Vagina (tissue), 2 donors: ENCODE results near the gene SPINT4. TPM values are rescaled to one million over a fixed set of nuclear protein-coding genes. Genes with fewer than 3 reads are reported as not detected.

ENCODE experiments used
- DNase-seq, 2 donors: peaks; one replicate each; pipeline ENCODE4 v3.0.0-alpha.2; 2017; ENCODE audit errors: extremely low spot score in 2 of 2
- H3K27ac ChIP-seq: fragments of 200-600 bp; sonication (generic); one replicate; pipeline ENCODE4 v1.5.1; 2019
- H3K27me3 ChIP-seq: fragments of 200-600 bp; sonication (generic); one replicate; pipeline ENCODE4 v1.5.1; 2019
- H3K36me3 ChIP-seq, 2 donors: fragments of 200-600 bp; sonication (generic); one replicate each; pipeline ENCODE4 v1.5.1; 2017 to 2019
- H3K4me1 ChIP-seq: fragments of 200-600 bp; sonication (generic); one replicate; pipeline ENCODE4 v1.5.1; 2019
- H3K4me3 ChIP-seq, 2 donors: fragments of 200-600 bp; sonication (generic); 1 replicate in 1 of 2; 2 replicates in 1 of 2; pipeline ENCODE4 v1.5.1; 2016 to 2019
- H3K9me3 ChIP-seq: fragments of 200-600 bp; sonication (generic); one replicate; pipeline ENCODE4 v1.5.1; 2019
- CTCF ChIP-seq, 3 experiments: fragments of 450-650 bp in 2 of 3; fragments of 200-600 bp in 1 of 3; sonication (generic) in 1 of 3; IDR thresholded peaks; one replicate each; pipeline ENCODE4 v1.5.1; 2017 to 2019; ENCODE audit warnings: antibody characterized with exemption in 3 of 3, mild to moderate bottlenecking in 2 of 3, moderate library complexity in 2 of 3
- POLR2A ChIP-seq, 2 donors: fragments of 450-650 bp; IDR thresholded peaks; one replicate each; pipeline ENCODE4 v1.6.1; 2017; ENCODE audit warnings: antibody characterized with exemption in 2 of 2, mild to moderate bottlenecking in 2 of 2, moderate library complexity in 2 of 2
- POLR2AphosphoS5 ChIP-seq, 2 donors: sonication (generic); formaldehyde crosslinking; IDR thresholded peaks; one replicate each; pipeline ENCODE4 v1.9.0; 2017; ENCODE audit warnings: antibody characterized with exemption in 2 of 2, mild to moderate bottlenecking in 2 of 2, low read depth in 1 of 2; ENCODE audit not compliant: insufficient read depth in 1 of 2
- intact Hi-C: fragments of 100-400 bp; cut with DNase I; formaldehyde crosslinking; loops from one replicate; pipeline ENCODE4 v1.15.1; 2023
- total RNA-seq: library from RNA; depleted of rRNA; stranded (reverse); fragments of >200 nt; gene quantifications from one replicate; pipeline ENCODE4 v1.2.3, GENCODE V29; 2016

The SPINT4 gene
- total RNA-seq, 1 donor from 2014 or later = not detected

GRCh38 chr20:45765307-45765875 is 43.2 kb downstream of the SPINT4 start:
- H3K4me3 ChIP-seq = no peak overlapping the region
- H3K9me3 ChIP-seq = no peaks in the 10 kb centered on the region
- no peaks in the 10 kb centered on the region for H3K36me3 ChIP-seq
- no peaks in the 10 kb centered on the region for H3K27me3 ChIP-seq
- TF ChIP-seq POLR2AphosphoS5 (IDR thresholded peaks at IDR 0.05; ENCODE audit: insufficient read depth in 1 of 2, low read depth in 1 of 2) = no peak
- TF ChIP-seq POLR2A (IDR thresholded peaks at IDR 0.05) = no peak
- no peak for TF ChIP-seq CTCF (IDR thresholded peaks at IDR 0.05)
- intact Hi-C loops = no loop called here
- H3K27ac ChIP-seq = no peak overlapping the region
- no peak for DNase-seq
- no peaks in the 10 kb centered on the region for H3K4me1 ChIP-seq

GRCh38 chr20:45765980-45766379 is 43.8 kb downstream of the SPINT4 start:
- Histone ChIP-seq H3K9me3 (no peaks in the 10 kb centered on the region), H3K36me3 (no peaks in the 10 kb centered on the region), H3K27ac (no peak overlapping the region), H3K27me3 (no peaks in the 10 kb centered on the region), H3K4me1 (peaks cover 1% of the 10 kb centered on the region), H3K4me3 (no peak overlapping the region)
- no peak for TF ChIP-seq POLR2A (IDR thresholded peaks at IDR 0.05)
- no peak for TF ChIP-seq CTCF (IDR thresholded peaks at IDR 0.05)
- TF ChIP-seq POLR2AphosphoS5 (IDR thresholded peaks at IDR 0.05; ENCODE audit: insufficient read depth in 1 of 2, low read depth in 1 of 2) = no peak
- DNase-seq = no peak
- intact Hi-C loops = no loop called here

- no peaks in the 10 kb centered on the region for H3K36me3 ChIP-seq
- TF ChIP-seq POLR2A (IDR thresholded peaks at IDR 0.05) (no peak), CTCF (IDR thresholded peaks at IDR 0.05) (no peak), POLR2AphosphoS5 (IDR thresholded peaks at IDR 0.05; ENCODE audit: insufficient read depth in 1 of 2, low read depth in 1 of 2) (no peak)
- H3K9me3 ChIP-seq = no peaks in the 10 kb centered on the region
- no peaks in the 10 kb centered on the region for H3K27me3 ChIP-seq
- no peak for DNase-seq
- H3K27ac ChIP-seq = no peak overlapping the region
- peaks cover 10% of the 10 kb centered on the region for H3K4me1 ChIP-seq
- intact Hi-C loops = no loop called here
- no peak overlapping the region for H3K4me3 ChIP-seq
Measured at GRCh38 chr20:45768479-45768878, 46.3 kb downstream of the SPINT4 start.

- intact Hi-C loops = loop anchor here (5.0 to 10.0 kb wide), 3 partner anchors 229 to 454 kb away; partner anchors contain the start of gene SYS1
- TF ChIP-seq CTCF (IDR thresholded peaks at IDR 0.05) (peak; percentile 90 to 98 (median 98)), POLR2A (IDR thresholded peaks at IDR 0.05) (no peak), POLR2AphosphoS5 (IDR thresholded peaks at IDR 0.05; ENCODE audit: insufficient read depth in 1 of 2, low read depth in 1 of 2) (peak in 1 of 2 donors; percentile 68)
- DNase-seq = no peak
Measured at GRCh38 chr20:45771182-45771759, 49.1 kb downstream of the SPINT4 start.

GRCh38 chr20:45772693-45773092 is 50.5 kb downstream of the SPINT4 start:
- H3K27ac ChIP-seq = no peak overlapping the region
- H3K4me3 ChIP-seq = no peak overlapping the region
- H3K36me3 ChIP-seq = no peaks in the 10 kb centered on the region
- intact Hi-C loops = loop anchor here (5.0 to 10.0 kb wide), 3 partner anchors 230 to 455 kb away; partner anchors contain the start of gene SYS1
- no peaks in the 10 kb centered on the region for H3K9me3 ChIP-seq
- no peak for TF ChIP-seq CTCF (IDR thresholded peaks at IDR 0.05)
- DNase-seq = no peak
- H3K4me1 ChIP-seq = peaks cover 20% of the 10 kb centered on the region
- no peaks in the 10 kb centered on the region for H3K27me3 ChIP-seq

More at GRCh38 chr20:45771182-45771759, 49.1 kb downstream of the SPINT4 start:
- Histone ChIP-seq H3K36me3 (no peaks in the 10 kb centered on the region), H3K4me1 (peaks cover 18% of the 10 kb centered on the region), H3K27me3 (no peaks in the 10 kb centered on the region), H3K27ac (peak overlapping the region; percentile 82), H3K4me3 (no peak overlapping the region), H3K9me3 (no peaks in the 10 kb centered on the region)
